PC-3 (cell line): Measurements from ENCODE around the gene ASCL2.

Experiments
- CTCF ChIP-seq: fragments of 300-600 bp; sonication (generic); conservative IDR thresholded peaks from 2 replicates; pipeline ENCODE4 v1.5.1; 2017; ENCODE audit warnings: antibody characterized with exemption, low read depth, mild to moderate bottlenecking, low read length
- EZH2phosphoT487 ChIP-seq: fragments of 300-600 bp; sonication (generic); IDR thresholded peaks from 2 replicates; pipeline ENCODE4 v1.6.1; 2018; ENCODE audit warnings: mild to moderate bottlenecking, antibody characterized with exemption, low read length, borderline replicate concordance

- TF ChIP-seq CTCF (no peak), EZH2phosphoT487 (no peak)
Observed at GRCh38 chr11:2304506-2305139, 34.2 kb upstream of the ASCL2 start.
